Stimulated activated naive B cell treated with anti-CD40 and anti-IgM and Interleukin-4, amounts not matched to agents 10 μg/mL and 1 μg/mL and 100 μg/mL, for 72 hours (primary cell): Measurements from ENCODE around the gene VWF.

Source experiments
- ATAC-seq, 2 donors: fragments of 150-1000 bp; cut with Tn5 transposase; replicated peaks; 2 replicates each; pipeline ENCODE4 v1.10.0; 2021; ENCODE audit warnings: moderate library complexity in 1 of 2
- DNase-seq: peaks from one replicate; pipeline ENCODE4 v3.0.0; 2021
- H3K27ac Mint-ChIP-seq: one replicate; pipeline ENCODE4 v1.8.0; 2022; ENCODE audit warnings: mild to moderate bottlenecking, mixed read lengths
- H3K27me3 Mint-ChIP-seq, 2 donors: one replicate each; pipeline ENCODE4 v1.8.0; 2022; ENCODE audit warnings: mixed read lengths in 2 of 2
- H3K36me3 Mint-ChIP-seq, 2 donors: one replicate each; pipeline ENCODE4 v1.8.0; 2022; ENCODE audit warnings: mixed read lengths in 2 of 2, mild to moderate bottlenecking in 1 of 2
- H3K4me1 Mint-ChIP-seq, 2 donors: one replicate each; pipeline ENCODE4 v1.8.0; 2022; ENCODE audit warnings: mixed read lengths in 2 of 2, mild to moderate bottlenecking in 1 of 2
- H3K4me3 Mint-ChIP-seq, 2 donors: one replicate each; pipeline ENCODE4 v1.8.0; 2022; ENCODE audit warnings: mild to moderate bottlenecking in 2 of 2, mixed read lengths in 2 of 2, moderate library complexity in 1 of 2
- H3K9me3 Mint-ChIP-seq, 2 donors: one replicate each; pipeline ENCODE4 v1.8.0; 2022; ENCODE audit warnings: mixed read lengths in 2 of 2, mild to moderate bottlenecking in 1 of 2

VWF gene

GRCh38 chr12:6071589-6071988, 52.9 kb downstream of the VWF start:
- DNase-seq (no peak), ATAC-seq (no peak)
- Mint-ChIP-seq H3K4me3 (no peak overlapping the region), H3K27me3 (peaks cover 40 to 56% of the 10 kb centered on the region in 2 donors), H3K27ac (no peak overlapping the region), H3K9me3 (no peaks in the 10 kb centered on the region), H3K36me3 (no peaks in the 10 kb centered on the region), H3K4me1 (peaks cover 14 to 22% of the 10 kb centered on the region in 2 donors)

GRCh38 chr12:6070472-6071257, 53.8 kb downstream of the VWF start:
- H3K27ac Mint-ChIP-seq = no peak overlapping the region

GRCh38 chr12:6069437-6070093, 54.9 kb downstream of the VWF start:
- Mint-ChIP-seq H3K4me3 (no peak overlapping the region), H3K9me3 (no peaks in the 10 kb centered on the region), H3K27me3 (peaks cover 26 to 44% of the 10 kb centered on the region in 2 donors), H3K27ac (peak overlapping the region; percentile 7), H3K36me3 (no peaks in the 10 kb centered on the region), H3K4me1 (peaks cover 4 to 6% of the 10 kb centered on the region in 2 donors)
- DNase-seq (no peak), ATAC-seq (no peak)

More at GRCh38 chr12:6070472-6071257, 53.8 kb downstream of the VWF start:
- Mint-ChIP-seq H3K27me3 (peaks cover 31 to 47% of the 10 kb centered on the region in 2 donors), H3K4me3 (no peak overlapping the region), H3K4me1 (peaks cover 14 to 17% of the 10 kb centered on the region in 2 donors), H3K36me3 (no peaks in the 10 kb centered on the region), H3K9me3 (no peaks in the 10 kb centered on the region)
- DNase-seq (no peak), ATAC-seq (no peak)

- DNase-seq (no peak), ATAC-seq (no peak)
- peaks cover 2 to 3% of the 10 kb centered on the region in 2 donors for H3K4me1 Mint-ChIP-seq
- peaks cover 26 to 47% of the 10 kb centered on the region in 2 donors for H3K27me3 Mint-ChIP-seq
- no peak overlapping the region for H3K27ac Mint-ChIP-seq
- no peak overlapping the region for H3K4me3 Mint-ChIP-seq
- no peaks in the 10 kb centered on the region for H3K36me3 Mint-ChIP-seq
- H3K9me3 Mint-ChIP-seq = no peaks in the 10 kb centered on the region
These were observed 56.2 kb downstream of the VWF start for GRCh38 chr12:6068227-6068626.

- Mint-ChIP-seq H3K9me3 (no peaks in the 10 kb centered on the region), H3K36me3 (no peaks in the 10 kb centered on the region), H3K27me3 (peaks cover 31 to 50% of the 10 kb centered on the region in 2 donors), H3K27ac (no peak overlapping the region), H3K4me3 (no peak overlapping the region), H3K4me1 (peaks cover 6% of the 10 kb centered on the region in 2 donors)
- no peak for ATAC-seq
- DNase-seq = no peak
These were observed 57.1 kb downstream of the VWF start for GRCh38 chr12:6067152-6067916.

GRCh38 chr12:6066651-6067050, 57.8 kb downstream of the VWF start:
- Mint-ChIP-seq H3K4me3 (no peak overlapping the region), H3K9me3 (no peaks in the 10 kb centered on the region), H3K27me3 (peaks cover 31 to 45% of the 10 kb centered on the region in 2 donors), H3K36me3 (no peaks in the 10 kb centered on the region), H3K4me1 (peaks cover 6% of the 10 kb centered on the region in 2 donors), H3K27ac (no peak overlapping the region)
- DNase-seq = no peak
- ATAC-seq = no peak

- Mint-ChIP-seq H3K27me3 (peaks cover 25 to 37% of the 10 kb centered on the region in 2 donors), H3K4me1 (peaks cover 6% of the 10 kb centered on the region in 2 donors), H3K9me3 (no peaks in the 10 kb centered on the region), H3K4me3 (no peak overlapping the region), H3K27ac (no peak overlapping the region), H3K36me3 (no peaks in the 10 kb centered on the region)
- no peak for ATAC-seq
- DNase-seq = no peak
These were observed 58.6 kb downstream of the VWF start for GRCh38 chr12:6065863-6066199.

GRCh38 chr12:6065131-6065862, 59.2 kb downstream of the VWF start:
- H3K4me3 Mint-ChIP-seq = no peak overlapping the region
- no peak overlapping the region for H3K27ac Mint-ChIP-seq
- H3K27me3 Mint-ChIP-seq = peaks cover 30 to 39% of the 10 kb centered on the region in 2 donors
- peaks cover 6% of the 10 kb centered on the region in 2 donors for H3K4me1 Mint-ChIP-seq
- DNase-seq (no peak), ATAC-seq (no peak)
- H3K9me3 Mint-ChIP-seq = no peaks in the 10 kb centered on the region
- H3K36me3 Mint-ChIP-seq = no peaks in the 10 kb centered on the region

- peak; percentile 86 to 92 for ATAC-seq
- H3K9me3 Mint-ChIP-seq = no peaks in the 10 kb centered on the region
These were observed 61.4 kb downstream of the VWF start for GRCh38 chr12:6062757-6063735.

GRCh38 chr12:6062395-6062756, 62.1 kb downstream of the VWF start:
- Mint-ChIP-seq H3K9me3 (no peaks in the 10 kb centered on the region), H3K27me3 (peaks cover 50 to 64% of the 10 kb centered on the region in 2 donors), H3K36me3 (no peaks in the 10 kb centered on the region), H3K4me1 (peaks cover 6% of the 10 kb centered on the region in 2 donors), H3K4me3 (no peak overlapping the region), H3K27ac (no peak overlapping the region)
- no peak for ATAC-seq
- DNase-seq = no peak

More at GRCh38 chr12:6062757-6063735, 61.4 kb downstream of the VWF start:
- Mint-ChIP-seq H3K4me3 (no peak overlapping the region), H3K27ac (no peak overlapping the region), H3K36me3 (no peaks in the 10 kb centered on the region), H3K4me1 (peaks cover 6% of the 10 kb centered on the region in 2 donors), H3K27me3 (peaks cover 48 to 58% of the 10 kb centered on the region in 2 donors)
- DNase-seq = peak; percentile 45

GRCh38 chr12:6061660-6062059, 62.8 kb downstream of the VWF start:
- ATAC-seq = no peak
- H3K4me1 Mint-ChIP-seq = peaks cover 6 to 8% of the 10 kb centered on the region in 2 donors
- no peak overlapping the region for H3K4me3 Mint-ChIP-seq
- H3K9me3 Mint-ChIP-seq = no peaks in the 10 kb centered on the region
- H3K27ac Mint-ChIP-seq = no peak overlapping the region
- H3K36me3 Mint-ChIP-seq = no peaks in the 10 kb centered on the region
- DNase-seq = no peak
- peaks cover 54 to 69% of the 10 kb centered on the region in 2 donors for H3K27me3 Mint-ChIP-seq

- ATAC-seq (no peak), DNase-seq (no peak)
- Mint-ChIP-seq H3K9me3 (no peaks in the 10 kb centered on the region), H3K27ac (no peak overlapping the region), H3K4me3 (no peak overlapping the region), H3K27me3 (peaks cover 64 to 75% of the 10 kb centered on the region in 2 donors), H3K36me3 (no peaks in the 10 kb centered on the region), H3K4me1 (peaks cover 6 to 10% of the 10 kb centered on the region in 2 donors)
These were observed 64.5 kb downstream of the VWF start for GRCh38 chr12:6059860-6060565.
